Stimulated activated CD4-positive, alpha-beta T cell treated with anti-CD3 and anti-CD28 coated beads, Interleukin-15, amount 100 ng/mL, for 24 hours (primary cell): ENCODE results near the gene TMEM207.

Source experiments
- DNase-seq: peaks from one replicate; pipeline ENCODE4 v3.0.0-alpha.2; 2020

The TMEM207 gene

GRCh38 chr3:190382082-190382481, 67.6 kb downstream of the TMEM207 start:
- no peak for DNase-seq

GRCh38 chr3:190381441-190381840, 68.3 kb downstream of the TMEM207 start:
- no peak for DNase-seq

DNA sequence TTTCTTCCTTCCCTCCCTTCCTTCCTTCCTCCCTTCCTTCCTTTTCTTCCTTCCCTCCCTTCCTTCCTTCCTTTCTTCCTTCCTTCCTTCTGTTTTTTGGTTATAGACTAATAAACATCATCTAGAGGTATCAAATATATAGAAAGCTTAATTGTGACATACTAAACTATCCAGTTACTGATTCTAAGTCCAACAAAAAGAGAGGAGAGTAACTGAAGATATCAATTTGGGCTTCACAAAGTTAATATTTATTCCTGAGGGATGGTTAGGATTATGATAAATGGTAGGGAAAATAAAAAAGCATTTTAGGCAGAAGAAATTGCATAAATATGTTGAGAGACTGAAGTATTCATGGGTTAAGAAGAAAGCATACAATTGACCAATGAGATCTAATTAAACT, 69.5 kb downstream of the TMEM207 start:
- DNase-seq, result no peak
